Stimulated activated CD8-positive, alpha-beta memory T cell treated with anti-CD3 and anti-CD28 coated beads, Interleukin-2, amount 100 ng/mL, for 1 hour (primary cell): ENCODE results near the gene MYH7.
"Not testable (repeated sequence)": the region's sequence is repeated elsewhere in the genome, so short reads cannot be mapped to it uniquely, and the experiment has no call there.

Experiments used
- DNase-seq, 2 donors: peaks; one replicate each; pipeline ENCODE4 v3.0.0-alpha.2; 2020; ENCODE audit warnings: low read depth in 2 of 2

The MYH7 gene

DNA sequence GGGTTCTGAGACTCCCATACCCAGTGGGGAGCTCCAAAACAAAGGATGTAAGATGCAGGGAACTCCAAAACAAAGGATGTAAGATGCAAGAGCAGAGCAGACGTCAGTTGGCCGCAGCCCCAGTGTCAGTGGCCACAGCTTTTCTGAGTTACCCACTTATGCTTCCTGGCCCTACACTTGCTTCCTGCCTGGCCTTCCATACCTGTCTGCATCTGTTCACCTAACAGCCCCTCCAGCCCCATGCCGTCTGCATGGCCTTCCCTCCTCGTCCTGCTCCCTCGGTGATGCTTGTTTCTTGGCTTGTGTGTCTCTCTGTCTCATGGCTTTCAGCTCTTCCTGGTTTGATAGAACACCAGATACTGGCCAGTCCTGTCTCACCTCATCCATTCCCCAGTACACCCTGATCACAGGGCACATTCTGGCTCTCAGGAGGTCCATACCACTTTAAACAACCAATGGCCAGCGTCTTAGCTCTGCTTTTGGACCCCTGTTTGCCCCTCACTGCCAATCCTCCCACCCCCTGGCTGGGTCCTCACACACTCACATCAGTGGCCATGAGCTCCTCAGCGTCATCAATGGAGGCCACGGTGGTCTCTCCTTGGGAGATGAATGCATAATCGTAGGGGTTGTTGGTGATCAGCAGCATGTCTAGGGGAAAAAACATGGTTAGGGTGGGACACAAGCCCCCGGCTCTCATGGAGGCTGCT is 5.3 kb downstream of the MYH7 start:
- no peak for DNase-seq

- DNase-seq: no peak
These were observed 6.6 kb downstream of the MYH7 start for GRCh38 chr14:23428686-23429495.

DNA sequence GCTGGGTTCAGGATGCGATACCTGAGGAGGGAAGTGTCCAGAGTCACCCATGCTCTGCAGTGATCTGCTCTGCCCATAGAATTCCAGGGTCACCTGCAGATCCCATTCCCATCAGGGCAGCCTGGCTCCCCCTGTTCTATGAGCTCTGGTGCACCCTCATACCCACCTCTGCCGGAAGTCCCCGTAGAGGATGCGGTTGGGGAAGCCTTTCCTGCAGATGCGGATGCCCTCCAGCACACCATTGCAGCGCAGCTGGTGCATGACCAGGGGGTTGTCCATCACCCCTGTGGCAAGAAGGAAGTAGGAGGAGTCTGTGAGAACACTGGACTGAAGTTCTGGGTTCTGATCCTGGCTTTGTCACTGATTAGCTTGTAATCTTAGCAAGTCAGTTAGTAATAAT is 9.7 kb downstream of the MYH7 start:
- not testable (repeated sequence) for DNase-seq

DNA sequence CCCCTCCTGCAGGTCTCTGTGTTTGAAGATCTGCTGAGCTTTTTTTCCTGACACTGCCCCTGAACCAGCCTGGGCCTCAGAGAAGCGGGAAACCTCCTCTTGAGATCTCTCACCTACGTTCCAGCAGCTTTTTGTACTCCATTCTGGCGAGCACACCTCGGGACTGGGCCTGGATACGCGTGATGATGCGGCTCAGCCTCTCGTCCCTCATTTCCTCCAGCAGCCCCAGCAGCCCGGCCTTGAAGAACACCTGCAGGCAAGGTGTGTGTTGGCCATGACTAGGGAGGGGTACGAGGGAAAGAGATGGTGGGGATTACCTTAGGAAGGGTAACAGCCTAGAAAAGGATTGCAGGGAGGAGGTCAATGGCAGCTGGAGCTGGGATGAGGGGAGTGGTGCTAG is 10.3 kb downstream of the MYH7 start:
- DNase-seq: no peak

DNA sequence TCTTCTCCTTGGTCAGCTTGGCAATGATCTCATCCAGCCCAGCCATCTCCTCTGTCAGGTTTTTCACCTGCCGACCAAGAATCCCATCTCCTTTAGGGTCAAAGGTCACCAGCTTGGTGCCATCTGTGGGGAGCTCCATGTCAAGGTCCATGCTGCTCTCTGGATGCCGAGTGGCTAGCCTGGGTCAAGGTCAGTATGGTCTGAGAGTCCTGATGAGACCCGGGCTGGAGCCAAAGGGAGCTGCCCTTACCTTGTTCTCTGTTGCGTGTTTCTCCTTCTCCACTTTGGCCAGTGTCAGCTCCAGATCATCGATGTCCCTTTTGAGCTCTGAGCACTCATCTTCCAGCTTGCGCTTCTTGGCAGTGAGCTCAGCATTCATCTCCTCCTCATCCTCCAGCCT is 11.8 kb downstream of the MYH7 start:
- no peak for DNase-seq

DNA sequence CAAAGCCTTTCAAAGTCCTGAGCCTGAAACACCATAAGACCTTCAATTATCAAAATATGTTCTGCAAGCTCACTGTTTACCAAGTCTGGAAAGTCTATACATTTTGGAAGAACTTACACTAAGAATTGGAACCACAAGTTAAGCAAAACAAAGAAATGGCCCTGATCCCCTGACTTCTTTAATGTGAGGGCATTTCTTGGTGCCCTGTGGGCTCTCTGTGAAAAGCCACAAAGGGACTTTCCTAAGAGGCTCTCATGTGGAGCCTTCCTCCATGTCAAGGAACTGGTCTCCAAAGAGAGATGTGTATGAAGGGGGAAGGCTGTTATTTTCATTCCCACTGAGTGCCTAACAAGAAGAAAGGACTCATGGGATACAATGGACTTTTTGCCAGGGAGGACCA is 13.9 kb downstream of the MYH7 start:
- no peak for DNase-seq

- not testable (repeated sequence) for DNase-seq
These were observed 15.8 kb downstream of the MYH7 start for GRCh38 chr14:23419646-23420045.

DNA sequence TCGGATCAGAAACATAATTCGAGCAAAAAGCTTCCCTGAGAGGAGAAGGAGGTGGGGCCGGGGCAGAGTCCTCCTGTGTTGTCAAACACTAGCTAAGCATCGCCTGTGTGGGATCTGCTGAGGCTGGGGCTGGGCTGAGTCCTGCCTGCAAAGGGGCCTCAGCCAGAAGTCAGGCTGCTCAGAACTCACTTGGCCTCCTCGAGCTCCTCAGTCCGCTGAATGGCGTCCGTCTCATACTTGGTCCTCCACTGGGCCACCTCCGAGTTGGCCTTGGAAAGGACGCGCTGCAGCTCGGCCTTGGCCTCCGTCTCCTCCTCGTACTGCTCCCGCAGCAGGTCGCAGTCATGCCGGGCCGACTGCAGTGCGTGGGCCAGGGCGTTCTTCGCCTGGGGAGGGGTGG is 17.4 kb downstream of the MYH7 start:
- no peak for DNase-seq

DNA sequence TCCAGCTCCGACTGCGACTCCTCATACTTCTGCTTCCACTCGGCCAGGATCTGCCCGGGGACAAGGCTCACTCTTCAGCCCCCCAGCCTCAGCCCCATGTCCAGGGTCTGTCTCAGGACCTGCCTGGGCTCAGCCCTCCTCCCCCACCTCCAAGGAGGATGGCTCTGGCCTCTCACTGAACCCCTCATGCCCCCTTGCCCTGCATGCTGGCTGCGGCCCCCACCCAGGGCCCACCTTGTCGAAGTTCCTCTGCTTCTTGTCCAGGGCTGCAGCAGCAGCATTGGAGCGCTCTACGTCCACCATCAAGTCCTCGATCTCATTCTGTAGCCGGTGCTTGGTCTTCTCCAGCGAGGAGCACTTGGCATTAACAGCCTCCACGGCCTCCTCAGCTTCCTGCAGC is 18.2 kb downstream of the MYH7 start:
- DNase-seq: not testable (repeated sequence)

- DNase-seq: no peak
These were observed 18.7 kb downstream of the MYH7 start for GRCh38 chr14:23416801-23417200.

DNA sequence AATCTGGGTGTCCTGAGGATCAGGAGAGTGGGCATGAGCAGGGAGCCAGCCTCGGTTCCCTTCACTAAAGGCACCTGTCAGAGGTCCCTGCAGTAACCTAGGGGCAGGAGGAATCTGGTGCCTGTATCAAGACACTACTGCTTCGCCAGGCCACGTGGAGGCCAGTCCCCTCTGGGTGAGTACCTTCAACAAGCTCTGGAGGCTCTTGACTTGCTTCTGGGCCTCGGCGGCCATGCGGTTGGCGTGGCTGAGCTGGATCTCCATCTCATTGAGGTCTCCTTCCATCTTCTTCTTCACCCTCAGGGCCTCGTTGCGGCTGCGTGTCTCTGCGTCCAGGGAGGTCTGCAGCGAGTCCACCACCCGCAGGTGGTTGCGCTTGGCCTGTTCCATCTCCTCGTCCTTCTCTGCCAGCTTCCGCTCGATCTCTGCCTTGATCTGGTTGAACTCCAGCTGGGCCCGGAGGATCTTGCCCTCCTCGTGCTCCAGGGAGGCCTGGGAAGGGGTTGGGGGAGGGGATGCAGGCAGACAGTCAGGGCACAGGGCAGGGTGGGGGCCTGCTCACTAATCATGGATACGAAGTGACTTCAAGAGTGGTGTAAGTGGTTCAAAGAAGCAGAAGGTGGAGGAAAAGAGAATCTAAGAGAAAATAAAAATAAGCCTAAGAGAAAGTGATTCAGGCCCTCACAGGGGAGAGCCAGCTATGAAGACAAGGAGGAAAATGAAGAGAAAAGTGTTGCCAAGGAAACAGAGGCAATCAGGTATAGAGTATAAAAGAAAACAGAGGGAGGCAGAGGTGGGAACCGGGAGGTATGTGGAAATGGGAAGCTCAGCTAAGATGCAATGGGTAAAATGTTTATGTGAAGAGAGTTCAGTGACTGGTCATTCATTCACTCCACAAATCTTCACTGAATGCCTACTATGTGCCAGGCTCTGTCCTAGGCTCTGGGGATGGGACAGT is 19.4 kb downstream of the MYH7 start:
- DNase-seq: no peak

DNA sequence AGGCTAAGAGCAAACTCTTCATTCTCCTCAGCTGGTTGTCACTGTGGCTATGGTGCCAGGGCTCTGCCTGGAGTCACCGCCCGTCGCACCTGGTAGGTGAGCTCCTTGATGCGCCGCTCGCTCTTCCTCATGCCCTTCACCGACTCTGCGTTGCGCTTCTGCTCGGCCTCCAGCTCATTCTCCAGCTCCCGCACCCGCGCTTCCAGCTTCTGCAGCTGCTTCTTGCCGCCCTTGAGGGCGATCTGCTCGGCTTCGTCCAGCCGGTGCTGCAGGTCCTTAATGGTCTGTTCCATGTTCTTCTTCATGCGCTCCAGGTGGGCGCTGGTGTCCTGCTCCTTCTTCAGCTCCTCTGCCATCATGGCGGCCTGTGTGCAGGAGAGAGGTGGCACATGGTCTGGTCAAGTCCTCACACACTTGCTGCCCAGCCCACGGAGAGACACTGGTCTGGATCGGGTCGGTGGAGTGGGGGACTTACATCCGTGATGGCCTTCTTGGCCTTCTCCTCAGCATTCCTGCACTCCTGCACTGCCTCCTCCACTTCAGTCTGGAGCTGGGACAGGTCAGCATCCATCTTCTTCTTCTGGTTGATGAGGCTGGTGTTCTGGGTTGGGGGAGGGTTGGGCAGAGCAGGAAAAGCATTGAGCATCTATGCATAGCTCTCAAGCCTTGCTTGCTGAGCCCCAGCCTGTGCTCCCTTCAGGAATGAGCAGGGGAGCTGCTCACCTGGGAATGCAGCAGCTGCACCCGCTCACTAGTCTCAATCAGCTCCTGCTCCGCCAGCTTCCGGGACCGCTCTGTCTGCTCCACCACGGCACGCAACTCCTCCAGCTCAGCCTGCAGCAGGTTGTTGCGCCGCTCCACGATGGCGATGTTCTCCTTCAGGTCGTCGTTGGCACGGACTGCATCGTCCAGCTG is 20.3 kb downstream of the MYH7 start:
- DNase-seq: no peak

- DNase-seq: no peak
These were observed 21.2 kb downstream of the MYH7 start for GRCh38 chr14:23414254-23414653.

- no peak for DNase-seq
These were observed 21.8 kb downstream of the MYH7 start for GRCh38 chr14:23413681-23414080.

DNA sequence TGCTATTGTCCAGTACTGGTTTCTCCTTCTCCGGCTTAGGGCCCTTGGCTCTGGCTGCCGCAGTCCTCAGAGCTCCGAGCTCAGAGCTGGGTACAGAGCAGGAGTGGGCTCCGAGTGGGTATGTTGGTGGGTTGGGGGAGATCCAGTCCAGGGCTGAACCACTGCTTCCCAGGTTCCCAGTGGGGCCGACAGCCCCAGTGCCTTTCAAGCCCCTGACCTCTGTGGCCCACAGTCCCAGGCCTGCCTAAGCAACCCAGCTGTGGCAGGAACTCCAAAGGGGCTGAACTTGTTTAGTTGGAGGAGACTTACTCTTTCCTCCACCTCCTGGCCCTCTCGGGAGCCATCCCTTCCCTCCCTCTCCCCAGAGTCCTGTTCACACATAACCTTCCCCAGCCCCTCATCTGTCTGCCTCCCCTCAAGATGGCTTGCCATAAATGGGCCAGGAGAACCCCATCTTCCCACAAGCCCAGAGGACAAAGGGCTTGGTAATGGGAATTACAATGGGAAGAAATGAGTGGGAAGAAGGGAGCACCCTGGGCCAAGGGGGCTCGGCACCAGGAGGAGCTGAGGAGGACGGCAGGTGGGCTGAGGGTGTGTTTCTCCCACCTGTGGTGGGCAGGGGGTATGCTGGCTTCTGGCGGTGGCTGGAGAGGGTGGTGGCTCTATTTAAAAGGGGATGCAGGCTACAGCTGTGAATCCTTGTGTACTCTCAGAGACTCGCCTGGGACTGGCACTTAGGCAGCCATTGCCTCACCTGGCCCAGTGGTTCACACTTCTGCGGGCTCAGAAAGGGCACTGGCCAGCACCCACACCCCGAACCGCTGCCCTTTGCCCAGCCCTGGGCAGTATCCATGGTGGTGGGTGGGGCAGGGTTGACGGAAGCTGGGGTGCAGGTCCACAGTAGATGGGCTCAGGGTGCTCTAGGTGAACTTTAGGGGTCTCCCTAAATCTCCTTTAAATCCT is 23.6 kb downstream of the MYH7 start:
- DNase-seq: no peak

DNA sequence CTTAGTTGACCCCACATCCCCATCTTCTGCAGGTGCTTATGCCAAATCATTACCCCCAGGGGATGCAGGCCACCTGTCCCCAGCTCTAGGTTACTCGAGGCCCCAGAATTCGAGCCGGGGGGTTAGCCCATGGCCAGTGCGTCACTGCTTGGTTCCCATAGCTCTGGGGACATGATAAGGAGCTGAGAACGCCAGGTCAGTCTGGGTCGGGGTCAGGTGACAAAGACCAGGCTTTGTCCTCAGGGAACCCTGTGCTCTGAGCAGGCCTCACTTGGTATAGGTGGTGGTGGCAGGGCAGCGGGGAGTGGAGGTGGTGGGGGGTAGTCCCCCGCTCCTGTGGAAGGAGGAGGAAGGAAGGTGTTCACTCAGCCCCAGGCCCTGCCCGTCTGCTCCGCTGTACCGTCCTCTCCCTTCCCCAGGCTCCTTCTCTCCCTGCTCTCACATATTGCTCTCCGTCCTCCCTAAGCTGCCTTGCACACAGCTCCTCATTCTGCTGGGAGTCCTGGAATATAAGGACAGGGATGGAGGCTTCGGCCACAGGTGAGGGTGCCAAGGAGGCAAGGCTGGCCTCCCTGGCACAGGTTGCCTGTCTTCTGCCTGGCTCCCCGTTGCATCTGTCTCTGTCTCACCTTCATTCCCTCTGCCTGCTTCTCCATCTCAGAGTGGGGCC is 25.4 kb downstream of the MYH7 start:
- DNase-seq: no peak

- DNase-seq: no peak
These were observed 26.0 kb downstream of the MYH7 start for GRCh38 chr14:23409475-23409874.

DNA sequence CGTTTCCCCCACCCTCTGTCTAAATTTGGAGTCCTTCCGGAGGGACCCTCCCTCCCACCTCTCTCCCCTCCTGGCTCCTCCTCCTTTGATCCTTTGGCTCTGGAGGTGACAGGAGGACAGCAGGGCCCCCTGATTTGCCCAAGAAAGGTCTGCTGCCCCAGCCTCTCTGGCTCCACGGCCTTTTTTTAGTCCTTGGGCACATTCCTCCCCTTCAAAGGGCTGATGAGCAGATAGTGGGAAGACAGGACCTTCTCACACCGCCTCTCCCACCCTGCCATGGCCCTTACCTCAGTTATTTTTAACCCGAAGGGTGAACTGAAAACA is 27.2 kb downstream of the MYH7 start:
- no peak for DNase-seq

DNA sequence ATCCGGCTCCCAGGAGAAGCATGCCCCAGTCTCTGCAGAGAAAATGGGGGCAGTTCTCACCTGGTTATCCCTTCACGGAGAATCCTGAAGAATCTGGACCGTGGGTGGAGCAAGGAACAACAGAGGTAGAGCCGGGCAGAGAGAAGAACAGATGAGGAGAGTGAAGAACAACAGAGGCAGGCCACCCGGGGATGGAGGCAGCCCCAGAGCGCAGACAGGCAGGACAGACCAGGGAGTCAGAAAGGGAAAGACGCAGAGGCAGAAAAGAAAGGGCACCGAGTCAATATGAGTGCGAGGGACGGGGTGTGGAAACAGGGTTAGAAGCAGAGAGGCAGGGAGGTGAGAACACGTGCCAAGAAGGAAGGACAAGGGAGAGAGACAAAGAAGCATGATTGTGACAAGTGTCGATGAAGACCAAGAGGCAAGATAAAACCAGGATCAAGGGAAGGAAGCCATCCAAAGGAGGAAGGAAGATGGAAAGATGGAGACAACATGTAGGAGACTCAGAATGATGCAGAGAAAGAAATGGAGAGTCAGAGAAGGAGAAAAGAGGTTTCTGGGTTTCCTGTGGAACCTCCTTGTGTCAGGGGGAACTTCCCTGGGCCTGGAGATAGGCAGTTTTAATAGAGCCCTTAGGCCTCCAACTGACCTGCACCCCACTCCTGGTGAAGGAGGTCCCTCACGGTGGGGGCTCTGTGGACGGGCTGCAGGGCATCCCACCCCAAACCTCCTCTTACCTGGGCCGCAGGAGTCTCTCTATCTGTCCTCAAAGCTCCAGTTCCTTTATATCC is 27.7 kb downstream of the MYH7 start, which contains the start of gene MYH6:
Gene MYH6 (minus strand): TSS at position 758 of the 791 bp plus-strand sequence. CDS start 1,050 bp downstream, outside the sequence.
- no peak for DNase-seq
